GM18951 (cell line): Measurements from ENCODE around the gene RPL13.
A peak's percentile ranks its signal among the peaks of the same experiment; 100 is the strongest.
"Not testable (repeated sequence)": the region's sequence is repeated elsewhere in the genome, so short reads cannot be mapped to it uniquely, and the experiment has no call there.

ENCODE experiments used
- POLR2A ChIP-seq: IDR thresholded peaks from 4 replicates; pipeline ENCODE4 v1.6.1; 2011; ENCODE audit warnings: mild to moderate bottlenecking; ENCODE audit not compliant: insufficient read length, insufficient read depth; ENCODE audit errors: extremely low read depth
- in situ Hi-C: fragments of 300-500 bp; cut with MboI; formaldehyde crosslinking; loops from one replicate; pipeline ENCODE4 v1.12.0; 2022; ENCODE audit warnings: low sequenced_read_pairs, mixed read lengths, inconsistent platforms; ENCODE audit not compliant: unreplicated experiment

Gene RPL13

DNA sequence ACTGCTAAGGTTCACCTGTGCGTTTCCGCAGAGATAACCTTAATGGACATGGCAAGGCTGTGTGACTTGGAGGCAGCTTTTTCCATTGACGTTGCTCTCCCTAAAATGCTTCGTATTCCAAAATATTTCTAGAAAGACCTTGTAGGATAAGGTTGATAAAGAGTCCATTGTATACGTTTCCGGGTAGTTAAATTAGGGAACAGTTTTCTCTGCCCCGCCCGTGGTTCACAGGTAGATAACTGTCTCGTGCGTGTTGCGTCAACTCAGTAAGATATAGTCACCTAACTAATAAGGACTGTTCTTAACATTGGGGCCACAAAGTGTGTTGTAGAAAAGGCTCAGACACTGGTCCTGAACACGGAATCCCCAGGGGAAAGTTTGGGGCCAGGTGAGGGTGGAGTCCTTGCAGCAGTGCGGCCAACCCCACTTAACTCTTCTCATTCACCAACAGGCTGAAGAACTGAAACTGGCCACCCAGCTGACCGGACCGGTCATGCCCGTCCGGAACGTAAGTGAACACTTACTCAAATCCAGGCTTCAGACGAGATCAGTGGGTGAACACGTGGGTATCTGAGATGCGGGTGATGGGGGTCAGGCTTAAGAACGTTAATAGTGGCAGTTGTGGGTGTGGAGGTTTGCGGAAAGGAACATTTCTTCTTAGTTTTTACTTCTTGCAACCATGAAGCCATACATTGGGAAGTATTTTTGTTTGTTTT lies 1.6 kb downstream of the RPL13 start:
- TF ChIP-seq POLR2A: no peak
- in situ Hi-C loops: no loop called here

DNA sequence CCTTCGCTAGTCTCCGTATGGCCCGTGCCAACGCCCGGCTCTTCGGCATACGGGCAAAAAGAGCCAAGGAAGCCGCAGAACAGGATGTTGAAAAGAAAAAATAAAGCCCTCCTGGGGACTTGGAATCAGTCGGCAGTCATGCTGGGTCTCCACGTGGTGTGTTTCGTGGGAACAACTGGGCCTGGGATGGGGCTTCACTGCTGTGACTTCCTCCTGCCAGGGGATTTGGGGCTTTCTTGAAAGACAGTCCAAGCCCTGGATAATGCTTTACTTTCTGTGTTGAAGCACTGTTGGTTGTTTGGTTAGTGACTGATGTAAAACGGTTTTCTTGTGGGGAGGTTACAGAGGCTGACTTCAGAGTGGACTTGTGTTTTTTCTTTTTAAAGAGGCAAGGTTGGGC lies 2.5 kb downstream of the RPL13 start:
- TF ChIP-seq POLR2A: no peak

DNA sequence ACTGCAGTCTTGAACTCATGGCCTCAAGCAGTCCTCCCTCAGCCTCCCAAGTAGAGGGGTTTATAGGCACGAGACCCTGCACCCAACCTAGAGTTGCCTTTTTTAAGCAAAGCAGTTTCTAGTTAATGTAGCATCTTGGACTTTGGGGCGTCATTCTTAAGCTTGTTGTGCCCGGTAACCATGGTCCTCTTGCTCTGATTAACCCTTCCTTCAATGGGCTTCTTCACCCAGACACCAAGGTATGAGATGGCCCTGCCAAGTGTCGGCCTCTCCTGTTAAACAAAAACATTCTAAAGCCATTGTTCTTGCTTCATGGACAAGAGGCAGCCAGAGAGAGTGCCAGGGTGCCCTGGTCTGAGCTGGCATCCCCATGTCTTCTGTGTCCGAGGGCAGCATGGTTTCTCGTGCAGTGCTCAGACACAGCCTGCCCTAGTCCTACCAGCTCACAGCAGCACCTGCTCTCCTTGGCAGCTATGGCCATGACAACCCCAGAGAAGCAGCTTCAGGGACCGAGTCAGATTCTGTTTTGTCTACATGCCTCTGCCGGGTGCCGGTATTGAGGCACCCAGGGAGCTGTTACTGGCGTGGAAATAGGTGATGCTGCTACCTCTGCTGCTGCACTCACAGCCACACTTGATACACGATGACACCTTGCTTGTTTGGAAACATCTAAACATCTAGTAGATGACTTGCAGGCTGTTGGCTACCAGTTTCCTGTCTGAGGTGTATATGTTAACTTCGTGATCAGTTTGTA lies 3.3 kb downstream of the RPL13 start:
- in situ Hi-C loops: no loop called here
- TF ChIP-seq POLR2A: peak; percentile 17

More for the DNA sequence above, 2.5 kb downstream of the RPL13 start:
- in situ Hi-C loops: no loop called here

DNA sequence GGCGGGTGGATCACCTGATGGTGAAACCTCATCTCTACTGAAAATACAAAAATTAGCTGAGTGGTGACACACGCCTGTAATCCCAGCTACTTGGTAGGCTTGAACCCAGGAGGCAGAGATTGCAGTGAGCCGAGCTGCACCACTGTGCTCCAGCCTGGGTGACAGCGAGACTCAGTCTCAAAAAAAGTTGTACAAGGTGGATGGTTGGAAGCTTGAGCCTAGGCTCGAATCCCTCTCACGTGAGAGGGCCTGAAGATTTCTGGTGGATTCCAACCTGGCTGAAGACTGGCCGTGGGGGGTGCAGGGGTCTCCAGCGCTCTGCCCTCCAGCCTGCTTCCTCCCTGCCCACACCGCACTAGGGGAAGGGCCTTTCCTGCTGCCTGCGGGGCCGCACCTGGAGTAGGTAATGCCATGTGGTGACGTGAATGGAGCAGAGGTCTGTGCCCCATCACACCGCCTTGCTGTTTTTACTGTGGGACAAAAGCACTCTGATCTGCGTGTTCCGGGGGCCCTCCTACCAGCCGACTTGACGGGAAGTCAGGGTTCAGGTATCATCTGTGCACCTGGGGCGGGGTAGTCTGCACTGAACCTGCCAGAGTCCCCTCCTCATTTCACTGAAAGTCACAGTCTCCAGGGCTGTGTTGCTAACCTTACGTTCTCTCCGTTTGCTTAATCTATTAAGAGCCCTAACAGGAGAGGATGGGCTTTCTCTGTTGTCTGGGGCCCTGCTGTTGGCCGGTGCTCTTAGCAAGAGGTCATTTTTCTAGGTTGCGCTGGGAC lies 4.2 kb downstream of the RPL13 start:
- TF ChIP-seq POLR2A: no peak
- in situ Hi-C loops: no loop called here

DNA sequence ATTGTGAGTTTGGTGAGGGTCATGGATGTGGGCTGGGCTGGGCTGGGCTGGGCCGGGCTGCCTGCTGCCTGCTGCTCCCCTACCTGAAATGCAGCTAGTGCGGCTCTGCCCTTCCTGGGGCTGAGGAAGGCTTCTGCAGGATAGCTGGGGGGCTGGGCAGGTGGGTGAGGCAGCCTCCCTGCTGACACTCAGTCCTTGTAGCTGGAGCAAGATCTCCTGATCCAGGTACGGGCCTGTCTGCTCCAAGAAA lies 4.7 kb downstream of the RPL13 start:
- in situ Hi-C loops: no loop called here
- TF ChIP-seq POLR2A: no peak

DNA sequence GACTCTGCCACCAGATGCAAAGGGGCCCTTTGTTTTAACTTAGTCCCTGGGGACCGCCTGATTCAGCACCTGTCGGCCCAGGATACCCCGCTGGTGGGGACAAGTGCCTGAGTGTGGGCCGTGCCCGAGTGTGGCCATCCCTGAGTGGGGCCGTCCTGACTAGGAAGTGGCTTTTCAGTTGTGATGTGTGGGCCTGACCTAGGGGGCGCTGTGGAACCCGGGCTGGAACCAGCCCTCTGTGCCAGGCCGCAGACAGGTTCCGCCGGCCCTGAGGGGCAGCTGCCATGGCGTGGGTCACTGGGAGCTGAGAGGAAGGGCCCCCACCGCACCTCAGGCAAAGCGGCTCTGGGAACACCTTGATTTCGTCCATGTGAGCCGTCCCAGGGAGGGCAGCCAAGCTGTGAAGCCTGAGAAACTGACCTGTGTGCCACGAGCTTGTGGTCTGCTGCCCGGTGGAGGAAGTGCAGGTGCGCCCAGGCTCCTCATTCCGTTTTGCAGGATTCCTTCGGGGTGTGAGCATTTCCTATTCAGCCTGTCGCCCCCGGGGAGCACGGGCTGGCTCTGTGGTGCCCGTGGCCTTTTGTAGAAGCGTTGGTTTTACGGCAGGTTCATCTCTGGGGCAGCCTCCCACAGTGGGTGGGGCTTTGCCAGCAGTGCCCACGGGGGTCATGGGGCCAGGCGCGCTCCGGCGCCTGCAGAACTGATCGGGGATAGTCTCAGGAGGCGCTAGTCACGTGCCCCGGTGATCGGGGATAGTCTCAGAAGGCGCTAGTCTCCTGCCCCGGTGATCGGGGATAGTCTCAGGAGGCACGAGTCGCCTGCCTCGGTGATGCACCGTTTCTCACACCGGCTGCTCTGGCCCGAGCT lies 5.3 kb downstream of the RPL13 start:
- TF ChIP-seq POLR2A: peak; percentile 21
- in situ Hi-C loops: no loop called here

DNA sequence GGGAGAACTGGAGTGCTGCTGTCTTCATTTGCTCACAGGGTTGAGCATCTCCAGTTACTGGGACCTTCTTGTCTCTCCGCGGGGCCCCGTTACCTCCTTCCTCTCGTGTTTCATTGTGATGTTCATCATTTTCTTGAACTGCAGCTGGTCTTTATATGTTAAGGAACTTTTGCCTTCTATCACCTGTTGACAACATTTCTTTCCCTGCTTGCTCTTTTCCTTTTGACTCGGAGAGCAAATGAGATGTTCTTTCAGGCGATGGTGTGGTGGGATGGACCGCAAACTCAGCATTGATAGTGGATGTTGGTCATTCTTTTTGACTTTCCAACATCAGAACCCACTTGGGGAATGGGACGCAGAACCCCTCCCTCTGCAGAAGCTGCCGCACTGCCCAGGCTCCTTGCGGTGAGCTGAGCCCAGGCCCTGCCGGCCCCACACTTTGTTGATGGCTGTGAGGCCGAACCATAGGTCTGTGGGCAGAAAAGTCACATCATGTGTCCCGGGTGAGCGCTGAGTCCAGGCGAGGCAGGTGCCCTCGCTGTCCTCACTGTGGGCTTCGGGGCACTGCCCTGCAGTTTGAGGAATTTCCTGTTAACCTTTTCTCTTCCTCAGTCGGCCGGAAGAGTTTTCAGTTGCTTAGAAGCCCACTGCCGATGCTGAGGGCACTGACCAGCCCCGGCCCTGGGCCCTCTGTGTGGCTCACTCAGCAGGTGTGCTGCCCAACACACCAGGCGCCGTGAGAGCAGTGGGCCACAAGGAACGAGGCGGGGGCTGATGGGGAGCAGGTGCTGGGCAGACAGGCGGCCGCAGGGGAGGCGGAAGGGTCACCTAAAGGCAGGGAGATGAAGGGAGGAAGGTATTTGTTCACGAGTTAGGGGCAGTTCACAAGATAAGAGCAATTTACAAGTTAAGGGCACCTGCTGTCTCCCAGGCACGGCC lies 7.4 kb downstream of the RPL13 start:
- no peak for TF ChIP-seq POLR2A
- in situ Hi-C loops: no loop called here

DNA sequence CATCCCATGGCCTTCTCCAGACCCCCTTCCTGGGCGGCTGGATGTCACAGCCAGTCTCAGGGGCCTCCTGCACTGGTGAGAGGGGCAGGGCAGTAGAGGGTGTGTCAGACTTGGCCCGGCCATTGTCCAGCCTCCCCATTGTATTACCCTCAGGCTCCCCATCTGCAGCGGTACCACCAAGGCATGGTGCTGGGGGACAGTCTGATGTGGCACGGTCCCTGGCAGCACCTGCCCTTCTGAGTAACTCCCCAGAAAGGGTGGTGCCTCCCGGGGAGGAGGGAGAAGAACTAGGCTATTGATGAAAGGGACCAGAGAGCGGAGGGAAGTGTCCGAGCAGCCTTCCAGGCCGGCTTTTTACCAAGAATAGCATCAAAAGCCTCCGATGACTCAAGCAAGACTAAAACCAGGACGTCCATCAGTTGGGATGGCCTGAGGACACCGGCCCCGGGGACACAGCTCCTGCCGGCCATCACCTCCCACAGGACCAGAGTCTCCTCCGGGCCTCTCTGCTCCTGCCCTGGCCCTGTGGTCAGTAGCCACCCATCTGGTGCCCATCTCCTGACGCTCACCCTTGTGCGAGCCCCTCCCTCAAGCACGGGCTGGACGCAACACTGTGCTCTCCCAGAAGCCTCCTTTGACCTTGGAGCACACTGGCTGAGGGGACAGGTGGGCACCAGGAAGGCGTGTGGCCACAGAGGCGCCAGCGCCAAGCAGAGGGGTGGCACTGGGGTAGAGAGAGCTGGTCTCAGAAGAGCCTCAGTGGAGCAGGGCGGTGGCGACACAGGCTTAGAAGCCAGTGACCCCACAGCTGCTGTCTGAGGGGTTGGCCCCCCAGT lies 9.2 kb downstream of the RPL13 start:
- no peak for TF ChIP-seq POLR2A
- in situ Hi-C loops: no loop called here

DNA sequence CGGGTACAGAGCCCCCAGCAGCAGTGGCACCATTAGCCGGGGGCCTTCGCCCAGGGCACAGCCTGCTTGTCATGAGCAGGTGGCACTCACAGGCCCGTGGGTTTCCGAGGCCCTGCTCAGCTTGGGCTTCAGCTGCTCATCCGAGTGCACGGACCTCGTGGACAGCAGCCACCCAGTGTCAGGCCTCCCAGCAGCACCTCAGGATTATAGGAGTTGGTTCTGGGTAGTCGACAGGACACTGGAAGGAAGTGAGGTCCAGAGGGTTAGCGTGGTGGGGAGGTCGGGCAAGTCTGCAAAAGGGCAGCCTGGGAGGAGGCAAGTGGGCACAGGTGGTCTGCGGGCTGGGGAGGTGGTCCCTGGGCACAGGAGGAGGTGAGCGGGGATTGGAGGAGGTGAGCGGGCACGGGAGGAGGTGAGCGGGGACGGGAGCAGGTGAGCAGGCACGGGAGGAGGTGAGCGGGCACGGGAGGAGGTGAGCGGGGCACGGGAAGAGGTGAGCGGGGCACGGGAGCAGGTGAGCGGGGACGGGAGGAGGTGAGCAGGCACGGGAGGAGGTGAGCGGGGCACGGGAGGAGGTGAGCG lies 10.0 kb downstream of the RPL13 start:
- in situ Hi-C loops: no loop called here
- TF ChIP-seq POLR2A: no peak

DNA sequence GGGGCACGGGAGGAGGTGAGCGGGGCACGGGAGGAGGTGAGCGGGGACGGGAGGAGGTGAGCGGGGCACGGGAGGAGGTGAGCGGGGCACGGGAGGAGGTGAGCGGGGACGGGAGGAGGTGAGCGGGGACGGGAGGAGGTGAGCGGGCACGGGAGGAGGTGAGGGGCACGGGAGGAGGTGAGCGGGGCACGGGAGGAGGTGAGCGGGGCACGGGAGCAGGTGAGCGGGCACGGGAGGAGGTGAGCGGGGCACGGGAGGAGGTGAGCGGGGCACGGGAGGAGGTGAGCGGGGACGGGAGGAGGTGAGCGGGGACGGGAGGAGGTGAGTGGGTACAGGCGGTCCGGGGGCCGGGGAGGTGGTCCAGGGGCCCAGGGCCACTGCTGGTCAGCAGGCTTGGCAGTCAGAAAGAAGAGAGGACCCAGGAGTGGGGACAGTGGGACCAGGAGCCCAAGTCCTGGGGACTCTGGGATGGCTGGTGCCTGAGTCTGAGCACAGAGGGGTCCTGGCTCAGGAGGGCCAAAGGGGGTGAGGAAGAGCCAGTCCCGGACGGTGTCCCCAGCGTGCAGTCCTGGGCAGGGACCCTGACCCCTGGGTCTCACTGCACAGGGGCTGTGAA lies 10.6 kb downstream of the RPL13 start:
- in situ Hi-C loops: not testable (repeated sequence)

DNA sequence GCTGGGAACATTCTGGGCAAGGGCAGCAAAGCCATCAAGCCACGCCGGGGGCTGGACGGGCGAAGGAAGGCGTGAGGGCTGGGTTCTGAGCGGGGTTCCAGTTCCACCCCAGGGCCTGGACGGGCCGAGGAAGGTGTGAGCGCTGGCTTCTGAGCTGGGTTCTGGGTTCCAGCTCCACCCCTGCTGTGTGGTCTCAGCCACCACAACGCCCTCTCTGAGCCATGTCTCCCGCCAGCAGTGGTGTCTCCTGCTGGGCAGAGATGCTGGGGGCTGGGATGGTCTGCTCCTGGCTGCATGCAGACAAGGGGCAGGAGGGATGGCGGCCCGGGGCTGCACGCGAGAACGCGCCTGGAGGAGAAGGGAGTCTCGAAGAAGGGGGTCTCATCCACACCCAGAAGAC lies 11.2 kb downstream of the RPL13 start:
- in situ Hi-C loops: no loop called here
- TF ChIP-seq POLR2A: no peak
